ENCODE results near the gene MAP2K7.
"Not testable (repeated sequence)": the region's sequence is repeated elsewhere in the genome, so short reads cannot be mapped to it uniquely, and the experiment has no call there.

MAP2K7 gene

DNA sequence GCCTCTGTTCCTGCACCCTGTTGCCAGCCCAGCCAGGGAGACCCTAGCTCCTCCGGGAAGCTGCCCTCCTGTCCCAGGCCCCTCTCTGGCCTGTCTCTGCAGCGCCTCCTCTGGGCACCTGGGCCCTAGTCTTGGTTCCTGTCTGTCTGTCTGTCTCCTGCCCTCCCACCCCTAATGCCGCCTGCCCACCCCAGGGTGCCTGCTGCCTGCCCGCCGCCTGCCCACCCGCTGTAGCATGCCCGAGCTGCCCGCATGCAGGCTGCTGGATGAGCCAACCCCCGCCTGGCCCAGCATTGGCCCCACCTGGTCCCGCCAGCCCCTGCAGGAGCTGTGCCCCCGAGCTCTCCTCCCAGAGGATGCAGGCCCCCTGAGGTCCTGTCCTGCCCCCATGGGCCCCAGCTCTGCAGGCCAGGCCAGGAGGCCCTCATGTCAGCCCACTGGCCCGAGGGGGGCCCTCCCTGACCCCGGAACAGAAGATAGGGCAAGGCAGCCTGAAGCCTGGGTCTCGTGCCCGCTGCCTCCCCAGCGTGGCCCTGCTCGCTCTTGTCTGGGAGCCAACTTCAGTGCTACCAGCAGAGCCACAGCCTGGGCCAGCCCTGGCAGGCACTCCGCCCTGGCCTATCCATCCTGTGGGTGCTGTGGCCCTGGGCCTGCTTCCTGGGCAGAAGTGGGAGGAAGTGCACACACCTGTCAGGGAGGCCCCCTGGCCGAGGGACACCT is 5.2 kb downstream of the MAP2K7 start:
- no peak for FAIRE-seq

DNA sequence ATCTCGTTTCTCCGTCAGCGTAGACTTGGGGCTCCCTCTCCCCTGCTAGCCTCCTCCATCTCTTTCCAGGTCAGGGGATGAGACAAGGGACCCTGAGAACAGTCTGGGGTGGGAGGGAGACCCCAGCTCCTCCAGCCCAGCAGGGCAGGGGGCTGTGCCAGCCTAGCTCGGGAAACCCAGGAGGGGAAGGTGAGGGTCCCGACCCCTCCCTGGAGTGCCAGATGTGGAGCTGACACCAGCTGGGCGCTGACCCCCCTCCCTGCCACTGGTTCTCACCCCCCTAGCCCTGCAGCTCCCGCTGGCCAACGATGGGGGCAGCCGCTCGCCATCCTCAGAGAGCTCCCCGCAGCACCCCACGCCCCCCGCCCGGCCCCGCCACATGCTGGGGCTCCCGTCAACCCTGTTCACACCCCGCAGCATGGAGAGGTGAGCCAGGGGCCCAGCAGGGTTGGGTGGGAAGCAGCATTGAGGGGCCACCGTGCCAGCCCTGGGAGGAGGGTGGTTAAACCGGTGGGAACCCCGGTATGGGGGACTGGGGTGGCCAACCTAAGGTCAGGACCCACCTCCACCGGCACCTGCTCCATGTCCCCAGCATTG is 5.9 kb downstream of the MAP2K7 start:
- FAIRE-seq, result no peak

DNA sequence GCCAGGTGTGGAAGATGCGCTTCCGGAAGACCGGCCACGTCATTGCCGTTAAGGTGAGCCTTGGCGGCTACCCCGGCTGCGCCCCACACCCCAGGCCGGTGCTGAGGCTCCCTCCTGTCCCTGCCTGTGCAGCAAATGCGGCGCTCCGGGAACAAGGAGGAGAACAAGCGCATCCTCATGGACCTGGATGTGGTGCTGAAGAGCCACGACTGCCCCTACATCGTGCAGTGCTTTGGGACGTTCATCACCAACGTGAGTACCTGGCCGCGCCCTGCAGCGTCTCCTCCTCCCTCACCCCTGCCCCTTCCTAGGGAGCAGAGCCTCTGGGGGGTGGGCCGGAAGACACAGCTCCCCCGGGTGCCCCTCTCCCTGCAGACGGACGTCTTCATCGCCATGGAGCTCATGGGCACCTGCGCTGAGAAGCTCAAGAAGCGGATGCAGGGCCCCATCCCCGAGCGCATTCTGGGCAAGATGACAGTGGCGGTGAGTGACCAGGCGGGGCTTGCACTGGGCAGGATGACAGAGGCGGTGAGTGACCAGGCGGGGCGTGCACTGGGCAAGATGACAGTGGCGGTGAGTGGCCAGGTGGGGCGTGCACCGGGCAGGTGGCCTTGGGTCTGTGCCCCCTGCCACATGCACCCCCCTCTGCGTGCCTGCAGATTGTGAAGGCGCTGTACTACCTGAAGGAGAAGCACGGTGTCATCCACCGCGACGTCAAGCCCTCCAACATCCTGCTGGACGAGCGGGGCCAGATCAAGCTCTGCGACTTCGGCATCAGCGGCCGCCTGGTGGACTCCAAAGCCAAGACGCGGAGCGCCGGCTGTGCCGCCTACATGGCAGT is 6.9 kb downstream of the MAP2K7 start:
- no peak for FAIRE-seq

DNA sequence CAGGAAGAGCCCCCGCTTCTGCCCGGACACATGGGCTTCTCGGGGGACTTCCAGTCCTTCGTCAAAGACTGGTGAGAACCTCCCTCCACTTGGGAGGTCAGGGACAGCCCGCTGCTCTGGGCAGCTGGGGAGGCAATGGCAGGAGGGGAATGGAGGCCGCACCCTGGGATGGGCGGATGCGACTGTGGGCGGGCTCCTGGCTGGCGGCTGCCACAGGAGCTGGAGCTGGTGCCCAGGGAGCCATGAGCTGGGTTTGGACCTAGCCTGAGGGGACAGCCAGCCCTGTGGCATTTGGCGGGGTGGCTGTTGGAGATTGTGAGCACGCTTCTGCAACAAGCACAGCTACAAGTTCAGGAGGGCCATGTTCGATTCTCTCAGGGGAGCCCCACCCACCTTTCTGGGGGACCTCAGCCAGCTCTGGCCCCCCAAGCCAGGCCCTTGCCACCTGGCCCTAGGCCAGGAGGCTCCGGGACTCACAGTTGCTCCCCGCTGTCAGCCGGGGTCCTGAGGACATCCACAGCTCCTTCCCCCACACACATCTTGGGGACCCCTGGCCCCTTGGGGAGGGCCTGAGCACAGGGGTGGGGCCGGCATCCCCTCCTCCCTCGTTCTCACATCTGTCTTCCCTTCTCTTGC is 7.9 kb downstream of the MAP2K7 start:
- FAIRE-seq, result no peak

DNA sequence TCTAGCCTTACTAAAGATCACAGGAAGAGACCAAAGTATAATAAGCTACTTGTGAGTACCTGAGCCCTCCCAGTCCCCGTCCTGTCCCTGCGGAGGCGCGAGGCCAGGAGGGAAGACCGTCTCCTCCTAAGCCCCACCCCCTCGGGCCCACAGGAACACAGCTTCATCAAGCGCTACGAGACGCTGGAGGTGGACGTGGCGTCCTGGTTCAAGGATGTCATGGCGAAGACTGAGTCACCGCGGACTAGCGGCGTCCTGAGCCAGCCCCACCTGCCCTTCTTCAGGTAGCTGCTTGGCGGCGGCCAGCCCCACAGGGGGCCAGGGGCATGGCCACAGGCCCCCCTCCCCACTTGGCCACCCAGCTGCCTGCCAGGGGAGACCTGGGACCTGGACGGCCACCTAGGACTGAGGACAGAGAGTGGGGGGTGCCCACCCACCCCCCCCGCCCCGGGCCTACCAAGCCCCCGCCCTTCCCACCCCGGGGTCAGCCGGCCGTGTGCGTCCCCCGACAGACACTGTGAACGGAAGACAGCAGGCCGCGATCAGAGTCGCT is 8.5 kb downstream of the MAP2K7 start:
- no peak for FAIRE-seq

DNA sequence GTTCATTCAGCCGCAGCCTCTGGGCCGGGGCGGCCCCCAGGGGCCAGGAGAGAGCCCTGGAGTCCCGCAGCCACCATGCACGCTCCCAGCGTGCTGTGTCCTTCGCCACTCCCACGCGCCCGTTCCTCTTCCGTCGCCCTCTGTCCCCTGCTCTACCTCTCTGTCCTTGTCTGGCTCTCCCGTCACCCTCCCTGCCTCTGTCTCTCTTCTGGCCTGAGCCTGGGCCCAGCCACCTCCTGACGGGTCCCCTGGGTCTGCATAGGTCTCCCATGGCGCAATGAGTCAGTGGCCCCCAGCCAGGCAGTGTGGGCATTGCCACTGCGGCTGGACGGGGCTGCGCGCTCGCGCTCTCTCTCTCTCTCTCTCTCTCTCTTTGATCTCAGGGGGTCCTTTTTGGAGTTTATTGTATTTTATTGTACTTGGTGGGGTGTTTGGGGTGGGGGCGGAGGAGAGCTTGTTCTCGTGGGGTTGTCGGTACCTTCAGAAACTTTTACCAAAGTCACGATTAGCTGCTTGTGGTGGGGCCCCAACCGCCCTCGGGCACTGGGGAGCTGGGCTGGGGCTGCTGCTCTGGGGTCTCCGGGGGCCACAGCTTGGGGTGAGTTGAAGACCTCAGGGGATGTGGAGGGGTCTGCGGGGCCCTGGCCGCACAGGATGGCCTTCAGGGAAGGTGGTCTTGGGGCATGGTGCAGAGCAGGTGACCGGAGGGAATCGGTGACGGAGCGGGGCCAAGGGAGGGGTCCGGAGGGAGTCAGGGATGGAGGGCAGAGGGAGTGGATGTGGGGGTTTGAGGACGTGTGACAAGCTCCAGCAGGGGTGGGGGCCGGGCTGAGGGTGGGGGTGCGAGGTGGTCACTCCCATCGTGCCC is 9.3 kb downstream of the MAP2K7 start:
- no peak for FAIRE-seq

DNA sequence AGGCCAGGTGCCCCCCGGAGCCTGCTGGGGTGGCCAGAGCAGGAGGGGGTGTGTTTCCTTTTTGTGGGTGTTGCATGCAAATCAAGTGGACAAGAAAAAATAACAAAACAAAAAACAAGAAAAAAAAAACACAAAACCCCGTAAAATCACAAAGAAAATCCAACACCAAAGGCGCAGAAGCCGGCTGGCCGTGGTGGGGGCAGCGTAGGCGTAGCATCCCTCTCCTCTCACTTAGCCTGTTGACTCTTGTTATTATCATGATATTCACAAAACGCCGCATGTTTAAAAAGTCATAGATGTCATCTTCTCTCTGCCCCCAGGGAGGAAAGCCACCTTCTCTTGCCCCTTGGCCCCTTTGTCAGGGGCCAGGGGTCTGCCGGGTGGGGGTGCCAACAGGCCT is 10.0 kb downstream of the MAP2K7 start:
- no peak for FAIRE-seq

DNA sequence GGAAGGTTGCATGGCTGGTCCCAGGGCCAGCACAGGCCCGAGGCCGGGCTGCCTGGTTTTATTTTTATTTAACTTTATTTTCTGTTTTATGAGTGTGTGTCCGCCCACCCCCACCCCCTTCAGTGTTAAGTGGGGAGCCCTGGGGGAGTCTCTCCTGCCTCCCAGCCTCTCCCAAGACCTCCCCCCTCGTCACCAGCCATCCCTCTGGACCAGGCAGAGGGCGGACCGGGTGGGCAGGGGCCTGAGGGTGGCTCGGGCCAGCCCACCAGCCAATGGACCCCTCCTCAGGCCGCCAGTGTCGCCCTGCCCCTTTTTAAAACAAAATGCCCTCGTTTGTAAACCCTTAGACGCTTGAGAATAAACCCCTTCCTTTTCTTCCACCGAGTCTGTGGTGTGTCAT is 10.4 kb downstream of the MAP2K7 start:
- FAIRE-seq, result no peak

DNA sequence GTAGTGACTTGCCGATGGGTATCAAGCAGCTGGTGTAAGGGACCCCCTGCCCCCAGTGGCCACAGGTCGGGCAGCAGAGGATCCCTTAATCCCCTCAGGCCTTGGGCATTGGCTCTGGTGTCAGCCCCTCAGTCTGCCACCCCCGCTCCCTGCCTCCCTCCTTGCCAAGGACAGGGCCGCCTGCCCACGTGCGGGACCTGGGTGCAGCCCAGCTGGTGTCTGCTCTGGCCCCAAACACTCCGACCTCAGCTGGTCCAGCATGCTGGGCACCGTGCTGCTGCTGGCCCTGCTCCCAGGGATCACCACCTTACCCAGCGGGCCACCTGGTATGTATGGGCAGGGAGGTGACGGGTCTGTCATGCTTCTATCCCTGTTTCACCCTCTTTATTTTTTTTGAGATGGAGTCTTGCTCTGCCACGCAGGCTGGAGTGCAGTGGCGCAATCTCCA is 10.9 kb downstream of the MAP2K7 start, which contains the start of gene TGFBR3L:
Gene TGFBR3L, plus strand, starts transcription at position 233 of the 448 bp plus-strand sequence.
- no peak for FAIRE-seq

DNA sequence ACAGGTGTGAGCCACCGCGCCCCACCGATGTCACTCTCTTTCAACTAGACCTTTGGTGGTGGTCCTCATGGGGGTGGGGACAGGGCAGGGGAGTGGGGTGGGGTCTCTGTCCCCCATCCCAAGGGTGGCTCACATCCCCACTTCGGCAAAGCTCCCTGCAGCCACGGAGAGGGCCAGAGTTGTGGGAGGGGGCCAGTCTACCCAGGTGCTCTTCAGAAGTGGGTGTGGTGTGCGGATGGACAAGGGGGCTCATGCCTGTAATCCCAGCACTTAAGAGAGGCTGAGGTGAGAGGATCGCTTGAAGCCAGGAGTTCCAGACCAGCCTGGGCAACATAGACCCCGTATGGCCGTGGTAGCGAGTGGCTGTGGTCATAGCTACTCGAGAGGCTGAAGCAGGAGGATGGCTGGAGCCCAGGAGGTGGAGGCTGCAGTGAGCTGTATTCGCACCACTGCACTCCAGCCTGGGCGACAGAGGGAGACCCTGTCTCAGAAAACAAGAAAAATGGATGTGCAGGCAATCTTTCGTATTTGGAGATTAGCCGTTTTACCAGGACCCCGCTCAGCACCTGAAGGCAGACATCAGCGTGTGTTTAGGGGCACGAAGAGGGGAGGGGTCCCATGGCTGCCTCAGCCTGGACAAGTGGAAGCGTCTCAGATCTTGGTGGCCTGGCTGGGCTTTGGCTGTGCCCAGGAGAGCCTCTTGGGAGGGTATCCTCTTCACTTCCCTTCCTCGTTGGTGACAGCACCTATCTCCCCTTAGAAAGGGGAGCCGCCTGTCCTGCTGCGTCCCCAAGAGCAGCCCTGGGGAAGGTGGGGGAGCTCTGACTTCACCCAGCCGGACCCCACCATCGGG is 11.8 kb downstream of the MAP2K7 start:
- no peak for FAIRE-seq

DNA sequence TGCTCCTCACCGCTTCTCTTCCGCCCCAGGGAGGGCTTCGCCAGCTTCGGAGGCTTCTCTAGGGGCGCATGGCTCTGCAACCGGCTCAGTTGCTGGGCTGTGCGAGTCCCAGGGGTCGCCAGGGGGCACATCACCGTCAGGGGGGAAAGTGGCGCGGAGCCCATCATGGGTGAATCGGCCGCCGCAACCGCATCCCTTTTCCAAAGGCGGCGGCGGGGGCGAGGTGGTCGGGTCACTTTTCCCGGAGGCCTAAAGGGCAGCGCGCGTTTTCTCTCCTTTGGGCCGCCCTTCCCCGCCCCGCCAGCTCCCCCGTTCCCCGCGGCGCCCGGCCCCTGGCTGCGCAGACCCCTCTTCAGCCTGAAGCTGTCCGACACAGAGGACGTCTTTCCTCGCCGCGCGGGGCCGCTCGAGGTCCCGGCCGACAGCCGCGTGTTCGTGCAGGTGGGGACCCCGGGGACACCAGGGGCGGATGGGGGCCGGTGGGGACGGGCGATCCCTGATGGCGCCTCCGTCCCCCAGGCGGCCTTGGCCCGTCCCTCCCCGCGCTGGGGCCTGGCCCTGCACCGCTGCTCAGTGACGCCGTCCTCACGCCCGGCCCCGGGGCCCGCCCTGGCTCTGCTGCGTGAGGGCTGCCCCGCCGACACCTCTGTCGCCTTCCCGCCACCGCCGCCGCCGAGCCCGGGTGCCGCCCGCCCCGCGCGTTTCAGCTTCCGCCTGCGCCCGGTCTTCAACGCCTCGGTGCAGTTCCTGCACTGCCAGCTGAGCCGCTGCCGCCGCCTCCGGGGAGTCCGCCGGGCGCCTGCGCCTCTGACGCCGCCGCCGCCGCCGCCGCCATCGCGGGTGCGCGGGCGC is 12.7 kb downstream of the MAP2K7 start:
- FAIRE-seq, result no peak

DNA sequence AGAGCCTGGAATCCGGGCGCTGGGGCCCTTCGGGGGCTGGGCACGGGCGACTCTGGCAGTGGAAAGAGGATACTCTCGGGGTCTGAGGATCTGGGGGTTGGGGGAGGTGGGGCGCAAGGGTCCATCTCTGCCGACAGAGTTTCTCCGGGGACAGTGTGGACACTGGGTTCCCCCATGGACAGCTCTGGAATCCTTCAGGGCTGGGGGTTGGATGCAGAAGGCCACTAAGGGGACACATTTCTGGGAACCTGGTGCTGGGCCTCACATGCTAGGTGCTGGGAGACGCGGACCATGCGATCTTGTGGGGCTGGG is 13.2 kb downstream of the MAP2K7 start:
- no peak for FAIRE-seq

DNA sequence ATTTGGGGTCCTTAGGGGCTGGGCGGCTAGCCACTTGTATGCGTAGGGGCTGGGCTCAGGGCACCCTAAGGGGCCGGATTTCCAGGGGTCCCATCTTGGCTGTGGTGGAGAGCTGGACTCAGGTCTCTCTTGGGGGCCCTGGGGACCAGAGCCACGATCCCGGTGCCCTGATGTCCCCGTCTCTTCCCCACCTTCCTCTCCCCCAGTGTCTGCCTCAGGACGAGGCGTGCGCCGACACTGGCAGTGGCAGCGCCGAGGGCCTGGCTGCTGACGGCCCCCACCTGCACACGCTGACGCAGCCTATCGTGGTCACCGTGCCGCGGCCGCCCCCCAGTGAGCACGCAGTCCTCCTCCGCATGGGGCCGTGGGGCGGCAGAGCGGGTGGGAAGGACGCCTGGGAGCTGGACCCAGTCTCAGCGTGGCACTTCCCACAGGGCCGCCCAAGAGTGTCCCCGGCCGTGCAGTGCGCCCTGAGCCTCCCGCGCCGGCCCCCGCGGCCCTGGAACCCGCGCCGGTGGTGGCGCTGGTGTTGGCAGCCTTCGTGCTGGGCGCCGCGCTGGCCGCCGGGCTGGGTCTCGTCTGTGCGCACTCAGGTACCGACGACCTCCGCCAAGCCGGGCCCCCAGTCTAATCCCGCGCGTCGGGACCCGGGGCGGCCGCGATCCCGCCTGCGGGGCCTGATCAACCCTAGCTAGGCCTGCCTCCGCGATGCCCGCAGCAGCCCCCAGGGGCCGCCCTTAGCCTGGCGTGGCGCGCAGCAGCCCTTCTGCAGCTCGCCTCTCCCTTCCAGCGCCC is 13.8 kb downstream of the MAP2K7 start:
- FAIRE-seq, result no peak

DNA sequence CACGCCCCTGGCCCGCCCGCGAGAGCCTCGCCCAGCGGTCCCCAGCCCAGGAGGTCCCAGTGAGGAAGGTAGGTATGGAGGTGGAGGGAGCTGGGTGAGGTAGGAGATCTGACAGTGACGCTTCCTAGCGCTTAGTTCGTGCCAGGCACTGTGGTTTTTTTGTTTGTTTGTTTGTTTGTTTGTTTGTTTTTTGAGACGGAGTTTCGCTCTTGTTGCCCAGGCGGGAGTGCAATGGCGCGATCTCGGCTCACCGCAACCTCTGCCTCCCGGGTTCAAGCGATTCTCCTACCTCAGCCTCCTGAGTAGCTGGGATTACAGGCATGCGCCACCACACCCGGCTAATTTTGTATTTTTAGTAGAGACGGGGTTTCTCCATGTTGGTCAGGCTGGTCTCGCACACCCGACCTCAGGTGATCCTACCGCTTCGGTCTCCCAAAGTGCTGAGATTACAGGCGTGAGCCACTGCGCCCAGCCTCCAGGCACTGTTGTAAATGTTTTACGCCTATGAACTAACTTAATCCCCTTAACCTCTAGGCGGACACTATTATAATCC is 14.5 kb downstream of the MAP2K7 start:
- FAIRE-seq, result not testable (repeated sequence)

DNA sequence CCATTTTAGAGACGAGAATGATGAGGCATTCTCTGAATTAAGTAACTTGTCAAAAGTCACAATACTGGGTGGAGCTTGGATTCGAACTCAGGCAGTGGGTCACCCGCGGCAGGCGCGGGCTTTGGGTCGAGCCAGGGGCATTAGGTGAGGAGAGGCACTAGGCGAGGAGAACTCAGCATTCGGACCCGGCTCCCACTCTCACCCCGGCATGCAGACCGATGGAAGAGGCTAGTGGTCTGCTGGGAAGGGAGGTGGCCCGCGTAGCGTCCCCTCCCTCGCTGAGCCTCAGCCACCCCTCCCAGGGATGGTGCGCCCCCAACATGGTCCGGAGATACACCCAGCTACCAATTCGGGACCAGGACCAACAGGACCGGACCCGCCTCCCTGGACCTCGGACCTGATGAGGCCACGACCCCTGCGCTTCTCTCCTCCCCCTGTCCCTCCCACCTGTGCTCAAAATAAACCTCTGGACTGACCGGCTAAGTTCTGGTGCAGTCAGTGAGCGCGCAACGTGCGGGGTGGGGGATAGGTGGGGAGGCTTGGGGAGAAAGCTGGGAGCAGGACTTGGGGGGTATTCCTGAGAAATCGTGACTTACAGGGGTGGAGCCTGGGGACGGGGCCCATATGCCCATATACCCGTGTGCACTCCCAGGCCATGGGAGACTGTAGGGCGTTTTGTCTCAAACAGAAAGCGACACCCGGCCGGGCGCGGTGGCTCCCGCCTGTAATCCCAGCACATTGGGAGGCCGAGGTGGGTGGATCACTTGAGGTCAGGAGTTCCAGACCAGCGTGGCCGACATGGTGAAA is 15.1 kb downstream of the MAP2K7 start:
- no peak for FAIRE-seq

DNA sequence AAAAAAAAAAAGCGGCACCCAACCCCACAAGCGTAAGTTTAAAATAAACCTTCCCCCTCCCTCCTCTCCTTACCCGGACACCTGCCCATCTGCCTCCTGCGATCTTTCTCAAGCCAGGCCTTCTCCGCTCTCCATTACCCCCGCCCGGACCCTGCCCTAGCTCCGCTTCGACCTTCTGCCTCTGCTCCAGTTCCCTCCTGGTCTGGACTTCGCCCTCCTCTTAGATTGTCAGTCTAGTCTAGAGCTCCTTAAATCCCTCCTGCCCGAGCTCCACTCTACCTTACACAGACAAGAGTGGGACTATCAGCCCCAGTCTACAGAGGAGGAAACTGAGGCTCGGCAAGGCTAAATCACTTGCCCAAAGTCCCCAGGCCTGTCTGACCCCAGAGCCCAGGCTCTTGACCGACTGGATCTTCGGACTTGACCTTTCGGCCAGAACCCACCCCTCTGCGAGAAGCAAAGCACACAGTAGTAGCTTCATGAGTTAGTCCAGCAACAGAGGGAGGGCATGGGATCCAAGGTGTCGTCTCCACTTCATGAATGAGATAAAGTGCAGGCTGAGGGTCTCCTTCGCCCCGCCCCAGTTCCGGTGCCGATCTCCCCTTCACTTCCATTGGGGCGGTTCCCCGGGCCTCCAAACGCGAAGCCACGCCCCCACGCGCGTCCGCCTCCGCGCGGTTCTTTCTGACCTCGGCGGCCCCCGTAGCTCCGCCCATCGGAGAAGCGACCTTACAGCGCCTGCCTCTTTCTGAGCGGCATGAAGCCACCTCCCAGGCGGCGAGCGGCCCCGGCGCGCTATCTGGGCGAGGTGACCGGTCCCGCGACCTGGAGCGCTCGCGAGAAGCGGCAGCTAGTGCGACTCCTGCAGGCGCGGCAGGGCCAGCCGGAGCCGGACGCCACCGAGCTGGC is 16.2 kb downstream of the MAP2K7 start, which contains the start of gene SNAPC2:
Gene SNAPC2, plus strand, starts transcription at position 729 of the 909 bp plus-strand sequence. Its CDS starts 29 bp downstream, at position 758.
- FAIRE-seq, result no peak
